ENCODE measurements around the gene LPP.

GRCh38 chr3:188769831-188770230, 615.9 kb downstream of the LPP start:
- TF ChIP-seq CTCF (IDR thresholded peaks at IDR 0.05) (no peak), POLR2A (IDR thresholded peaks at IDR 0.05) (no peak), POLR2AphosphoS5 (IDR thresholded peaks at IDR 0.05) (no peak), EP300 (IDR thresholded peaks at IDR 0.05) (no peak)

Measured in stomach (tissue), 4 donors.